KMS-11 (cell line): Measurements from ENCODE around the gene UBE2D2.

Experiments used
- H2AFZ ChIP-seq: fragments of 200-600 bp; sonication (generic); 2 replicates; pipeline ENCODE4 v1.6.1; 2016; ENCODE audit warnings: antibody characterized with exemption, mixed run types, low read depth
- H3K27ac ChIP-seq: fragments of 200-600 bp; sonication (generic); 2 replicates; pipeline ENCODE4 v1.6.1; 2016; ENCODE audit warnings: mild to moderate bottlenecking, mixed run types
- H3K27me3 ChIP-seq: fragments of 200-600 bp; sonication (generic); 2 replicates; pipeline ENCODE4 v1.6.1; 2017; ENCODE audit warnings: mild to moderate bottlenecking, low read depth, mixed run types, moderate library complexity; ENCODE audit not compliant: insufficient read depth
- H3K36me3 ChIP-seq: fragments of 200-600 bp; sonication (generic); 2 replicates; pipeline ENCODE4 v1.6.1; 2017; ENCODE audit warnings: mild to moderate bottlenecking, mixed run types; ENCODE audit not compliant: insufficient read depth
- H3K4me1 ChIP-seq: fragments of 200-600 bp; sonication (generic); 2 replicates; pipeline ENCODE4 v1.6.1; 2016; ENCODE audit warnings: mild to moderate bottlenecking, low read depth, mixed run types; ENCODE audit not compliant: poor library complexity, severe bottlenecking
- H3K4me2 ChIP-seq: fragments of 200-600 bp; sonication (generic); 2 replicates; pipeline ENCODE4 v1.7.0; 2016; ENCODE audit warnings: mild to moderate bottlenecking, mixed run types
- H3K4me3 ChIP-seq: fragments of 200-600 bp; sonication (generic); IDR thresholded peaks from 2 replicates; pipeline ENCODE4 v1.6.1; 2017; ENCODE audit warnings: low read depth, low read length, mixed read lengths; ENCODE audit not compliant: insufficient read depth
- H3K79me2 ChIP-seq: fragments of 200-600 bp; sonication (generic); 2 replicates; pipeline ENCODE4 v1.6.1; 2016; ENCODE audit warnings: low read depth, mixed run types; ENCODE audit not compliant: insufficient read depth
- H3K9ac ChIP-seq: fragments of 200-600 bp; sonication (generic); 2 replicates; pipeline ENCODE4 v1.6.1; 2016; ENCODE audit warnings: mild to moderate bottlenecking, mixed run types
- H4K20me1 ChIP-seq: fragments of 200-600 bp; sonication (generic); 2 replicates; pipeline ENCODE4 v1.6.1; 2016; ENCODE audit warnings: mild to moderate bottlenecking, mixed run types; ENCODE audit not compliant: insufficient read depth
- TF ChIP-seq, protein P1 (sequence below): fragments of 200-600 bp; sonication (generic); conservative IDR thresholded peaks from 2 replicates; pipeline ENCODE4 v1.6.1; 2017; ENCODE audit warnings: low read depth, mild to moderate bottlenecking, antibody characterized with exemption, low read length, moderate library complexity, mixed read lengths

Gene UBE2D2

DNA sequence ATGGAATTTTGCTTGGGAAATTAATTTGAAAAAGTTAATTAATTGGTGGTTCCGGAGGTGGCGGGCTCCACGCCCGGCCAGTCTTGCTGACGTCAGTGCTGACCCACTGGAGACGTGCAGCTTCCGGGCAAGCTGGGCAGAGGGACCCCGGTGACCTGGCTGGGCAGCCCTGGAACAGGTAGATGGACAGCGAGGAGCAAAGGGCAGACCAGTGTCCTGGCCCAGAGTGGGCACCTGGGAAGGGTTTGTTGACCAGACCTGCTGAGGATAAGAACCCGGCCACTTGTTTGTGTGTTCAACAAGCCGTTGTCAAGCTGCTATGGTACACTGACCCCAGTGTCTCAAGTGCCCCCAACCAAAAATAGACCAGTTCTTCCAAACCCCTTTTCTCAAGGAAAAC lies 104.5 kb downstream of the UBE2D2 start:
- TF ChIP-seq, protein P1, sequence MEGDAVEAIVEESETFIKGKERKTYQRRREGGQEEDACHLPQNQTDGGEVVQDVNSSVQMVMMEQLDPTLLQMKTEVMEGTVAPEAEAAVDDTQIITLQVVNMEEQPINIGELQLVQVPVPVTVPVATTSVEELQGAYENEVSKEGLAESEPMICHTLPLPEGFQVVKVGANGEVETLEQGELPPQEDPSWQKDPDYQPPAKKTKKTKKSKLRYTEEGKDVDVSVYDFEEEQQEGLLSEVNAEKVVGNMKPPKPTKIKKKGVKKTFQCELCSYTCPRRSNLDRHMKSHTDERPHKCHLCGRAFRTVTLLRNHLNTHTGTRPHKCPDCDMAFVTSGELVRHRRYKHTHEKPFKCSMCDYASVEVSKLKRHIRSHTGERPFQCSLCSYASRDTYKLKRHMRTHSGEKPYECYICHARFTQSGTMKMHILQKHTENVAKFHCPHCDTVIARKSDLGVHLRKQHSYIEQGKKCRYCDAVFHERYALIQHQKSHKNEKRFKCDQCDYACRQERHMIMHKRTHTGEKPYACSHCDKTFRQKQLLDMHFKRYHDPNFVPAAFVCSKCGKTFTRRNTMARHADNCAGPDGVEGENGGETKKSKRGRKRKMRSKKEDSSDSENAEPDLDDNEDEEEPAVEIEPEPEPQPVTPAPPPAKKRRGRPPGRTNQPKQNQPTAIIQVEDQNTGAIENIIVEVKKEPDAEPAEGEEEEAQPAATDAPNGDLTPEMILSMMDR = no peak
- Histone ChIP-seq H4K20me1 (0 out of 2 replicates have a peak, but pooled peaks cover 19% of the 10 kb centered on the region), H3K9ac (no peak overlapping the region), H2AFZ (no peak overlapping the region), H3K4me1 (peaks cover 64% of the 10 kb centered on the region), H3K4me3 (no peak overlapping the region), H3K4me2 (no peak overlapping the region), H3K36me3 (no peaks in the 10 kb centered on the region), H3K79me2 (peaks cover 88% of the 10 kb centered on the region), H3K27ac (peak overlapping the region; percentile 92; the same call in 1 of the 2 replicates), H3K27me3 (no peaks in the 10 kb centered on the region)

DNA sequence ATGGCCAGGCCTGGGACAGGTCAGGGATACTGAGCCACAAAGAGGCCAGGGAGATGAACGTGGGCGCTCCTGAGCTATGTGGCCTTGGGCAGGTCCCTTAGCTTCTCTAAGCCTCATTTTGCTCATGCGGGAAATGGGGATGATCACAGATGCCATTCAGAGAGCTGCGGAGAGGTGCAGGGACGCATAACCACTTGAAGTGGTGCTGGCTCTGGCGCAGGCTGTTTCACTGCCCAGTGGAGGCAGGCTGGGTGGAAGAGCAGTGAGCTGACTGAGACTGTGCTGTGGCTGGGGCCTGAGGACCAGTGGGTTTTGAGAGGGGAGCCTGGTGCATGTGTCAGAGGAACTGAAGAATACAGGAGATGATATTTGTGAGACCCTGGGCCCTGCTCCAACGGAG lies 105.4 kb downstream of the UBE2D2 start:
- H3K4me3 ChIP-seq = no peak overlapping the region

GRCh38 chr5:139667001-139667729 lies 106.0 kb downstream of the UBE2D2 start:
- peaks cover 75% of the 10 kb centered on the region for H3K4me1 ChIP-seq

More for the DNA sequence above, 105.4 kb downstream of the UBE2D2 start:
- peaks cover 73% of the 10 kb centered on the region for H3K4me1 ChIP-seq
- no peak overlapping the region for H2AFZ ChIP-seq
- TF ChIP-seq, protein P1 = no peak
- peak overlapping the region; percentile 92; the same call in 1 of the 2 replicates for H3K27ac ChIP-seq
- H3K9ac ChIP-seq = no peak overlapping the region; the same call in 1 of the 2 replicates
- H3K79me2 ChIP-seq = peaks cover 88% of the 10 kb centered on the region
- H3K4me2 ChIP-seq = peak overlapping the region; percentile 100; the same call in 1 of the 2 replicates
- no peaks in the 10 kb centered on the region for H3K27me3 ChIP-seq
- H4K20me1 ChIP-seq = 0 out of 2 replicates have a peak, but pooled peaks cover 19% of the 10 kb centered on the region
- no peaks in the 10 kb centered on the region for H3K36me3 ChIP-seq

DNA sequence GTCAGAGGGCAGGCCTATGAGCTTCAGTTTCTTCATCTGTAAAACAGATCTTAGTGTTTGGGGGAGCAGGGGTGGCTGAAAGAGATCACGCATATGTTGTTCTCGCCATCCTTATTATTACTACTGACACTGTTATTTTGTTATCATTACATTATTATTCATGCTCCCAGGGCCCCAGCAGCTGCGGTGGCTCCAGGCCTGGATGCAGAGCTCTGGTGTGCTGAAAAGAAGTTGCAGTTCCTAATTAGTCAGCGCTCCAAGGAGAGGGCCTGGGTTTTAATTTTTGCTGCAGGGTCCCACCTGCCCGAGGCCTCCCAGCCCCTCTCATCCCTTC lies 106.6 kb downstream of the UBE2D2 start:
- peak overlapping the region; percentile 70 for H3K9ac ChIP-seq
- H3K27me3 ChIP-seq = no peaks in the 10 kb centered on the region
- H3K4me1 ChIP-seq = peaks cover 76% of the 10 kb centered on the region
- H3K36me3 ChIP-seq = no peaks in the 10 kb centered on the region
- no peak overlapping the region for H3K4me3 ChIP-seq
- H3K27ac ChIP-seq = peak overlapping the region; percentile 92
- peaks cover 88% of the 10 kb centered on the region for H3K79me2 ChIP-seq
- no peak overlapping the region for H2AFZ ChIP-seq
- TF ChIP-seq, protein P1 = no peak
- 0 out of 2 replicates have a peak, but pooled peaks cover 7% of the 10 kb centered on the region for H4K20me1 ChIP-seq
- peak overlapping the region; percentile 100 for H3K4me2 ChIP-seq

More at GRCh38 chr5:139667001-139667729, 106.0 kb downstream of the UBE2D2 start:
- Histone ChIP-seq H4K20me1 (0 out of 2 replicates have a peak, but pooled peaks cover 13% of the 10 kb centered on the region), H3K9ac (peak overlapping the region; percentile 70; the same call in 1 of the 2 replicates), H3K36me3 (no peaks in the 10 kb centered on the region), H2AFZ (no peak overlapping the region), H3K4me3 (no peak overlapping the region), H3K27me3 (no peaks in the 10 kb centered on the region), H3K27ac (peak overlapping the region; percentile 92), H3K4me2 (peak overlapping the region; percentile 100), H3K79me2 (peaks cover 88% of the 10 kb centered on the region)
- TF ChIP-seq, protein P1 = no peak
